HepG2 (cell line): ENCODE measurements around the gene FBXO33.

Experiments used
- POLR2A ChIP-seq, 2 experiments: IDR thresholded peaks; 2 replicates each; pipeline ENCODE4 v1.6.1; 2011; ENCODE audit warnings: low read depth in 2 of 2, low read length in 2 of 2, mild to moderate bottlenecking in 1 of 2, moderate library complexity in 1 of 2; ENCODE audit not compliant: insufficient read depth in 1 of 2
- SNAI1 ChIP-seq: sonication (generic); formaldehyde crosslinking; IDR thresholded peaks from 2 replicates; pipeline ENCODE4 v1.5.0; 2020; ENCODE audit warnings: mild to moderate bottlenecking, missing genetic modification reagents, borderline replicate concordance
- TF ChIP-seq, protein P1 (sequence below): sonication (generic); formaldehyde crosslinking; IDR thresholded peaks from 2 replicates; pipeline ENCODE4 v1.5.0; 2020; ENCODE audit warnings: mild to moderate bottlenecking, missing genetic modification reagents, moderate library complexity
- TF ChIP-seq, protein P2 (sequence below): sonication (generic); formaldehyde crosslinking; IDR thresholded peaks from 2 replicates; pipeline ENCODE4 v1.4.0; 2020; ENCODE audit warnings: missing genetic modification reagents, mild to moderate bottlenecking, borderline replicate concordance

DNA sequence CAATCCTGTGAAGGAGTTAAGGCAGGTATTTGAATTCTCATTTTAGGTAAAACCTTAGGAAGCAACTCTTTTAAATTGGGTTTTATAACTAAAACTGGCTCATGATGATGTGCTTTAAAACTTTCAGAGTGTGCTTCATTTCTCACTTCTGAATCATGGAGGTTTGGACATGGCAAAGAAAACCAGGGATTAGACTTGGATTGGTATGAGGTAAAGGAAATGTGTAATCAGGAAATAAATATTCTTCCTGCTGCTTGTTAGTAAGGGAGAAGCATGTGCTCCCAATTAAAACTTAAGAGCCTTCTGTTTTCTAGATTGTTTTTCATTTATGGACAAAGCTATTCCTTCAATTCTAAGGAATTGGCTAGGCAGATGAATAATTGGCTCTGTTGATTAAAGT is 57.4 kb downstream of the FBXO33 start:
- no peak for TF ChIP-seq SNAI1 (CRISPR knock-in tag)
- TF ChIP-seq, protein P1, sequence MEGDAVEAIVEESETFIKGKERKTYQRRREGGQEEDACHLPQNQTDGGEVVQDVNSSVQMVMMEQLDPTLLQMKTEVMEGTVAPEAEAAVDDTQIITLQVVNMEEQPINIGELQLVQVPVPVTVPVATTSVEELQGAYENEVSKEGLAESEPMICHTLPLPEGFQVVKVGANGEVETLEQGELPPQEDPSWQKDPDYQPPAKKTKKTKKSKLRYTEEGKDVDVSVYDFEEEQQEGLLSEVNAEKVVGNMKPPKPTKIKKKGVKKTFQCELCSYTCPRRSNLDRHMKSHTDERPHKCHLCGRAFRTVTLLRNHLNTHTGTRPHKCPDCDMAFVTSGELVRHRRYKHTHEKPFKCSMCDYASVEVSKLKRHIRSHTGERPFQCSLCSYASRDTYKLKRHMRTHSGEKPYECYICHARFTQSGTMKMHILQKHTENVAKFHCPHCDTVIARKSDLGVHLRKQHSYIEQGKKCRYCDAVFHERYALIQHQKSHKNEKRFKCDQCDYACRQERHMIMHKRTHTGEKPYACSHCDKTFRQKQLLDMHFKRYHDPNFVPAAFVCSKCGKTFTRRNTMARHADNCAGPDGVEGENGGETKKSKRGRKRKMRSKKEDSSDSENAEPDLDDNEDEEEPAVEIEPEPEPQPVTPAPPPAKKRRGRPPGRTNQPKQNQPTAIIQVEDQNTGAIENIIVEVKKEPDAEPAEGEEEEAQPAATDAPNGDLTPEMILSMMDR (CRISPR knock-in tag) = no peak
- no peak for TF ChIP-seq POLR2A (IDR thresholded peaks at IDR 0.05; ENCODE audit: insufficient read depth in 1 of 2, low read depth in 2 of 2, low read length in 2 of 2)
- TF ChIP-seq, protein P2, sequence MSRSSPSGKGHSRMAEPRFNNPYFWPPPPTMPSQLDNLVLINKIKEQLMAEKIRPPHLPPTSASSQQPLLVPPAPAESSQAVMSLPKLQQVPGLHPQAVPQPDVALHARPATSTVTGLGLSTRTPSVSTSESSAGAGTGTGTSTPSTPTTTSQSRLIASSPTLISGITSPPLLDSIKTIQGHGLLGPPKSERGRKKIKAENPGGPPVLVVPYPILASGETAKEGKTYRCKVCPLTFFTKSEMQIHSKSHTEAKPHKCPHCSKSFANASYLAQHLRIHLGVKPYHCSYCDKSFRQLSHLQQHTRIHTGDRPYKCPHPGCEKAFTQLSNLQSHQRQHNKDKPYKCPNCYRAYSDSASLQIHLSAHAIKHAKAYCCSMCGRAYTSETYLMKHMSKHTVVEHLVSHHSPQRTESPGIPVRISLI (CRISPR knock-in tag) = no peak
